ENCODE measurements around the gene CASK. TPM values are rescaled to one million over a fixed set of nuclear protein-coding genes. Genes with fewer than 3 reads are reported as not detected.

CASK gene
- total and polyA plus RNA-seq, 7 donors = 9.5 to 37.1 (median 18.4) TPM

- Histone ChIP-seq H3K36me3 (no peaks in the 10 kb centered on the region), H3K4me1 (no peaks in the 10 kb centered on the region), H3K27me3 (no peaks in the 10 kb centered on the region), H3K27ac (no peak overlapping the region), H3K4me3 (no peak overlapping the region), H3K9me3 (no peaks in the 10 kb centered on the region)
- no peak for DNase-seq
- no peak for TF ChIP-seq CTCF (IDR thresholded peaks at IDR 0.05)
- TF ChIP-seq POLR2A (IDR thresholded peaks at IDR 0.05) = no peak
- TF ChIP-seq EP300 (IDR thresholded peaks at IDR 0.05) = no peak
- no peak for TF ChIP-seq POLR2AphosphoS5 (IDR thresholded peaks at IDR 0.05)
- intact Hi-C loops (cut with DNase I) = no loop called here
- WGBS, 2 donors = 91 to 93% methylated on average over 13 of the region's 13 CpGs
Observed at GRCh38 chrX:41480508-41481260, 442.7 kb downstream of the CASK start.

- Histone ChIP-seq H3K27me3 (no peaks in the 10 kb centered on the region), H3K4me1 (no peaks in the 10 kb centered on the region)
- 72 to 77% methylated on average over 6 of the region's 6 CpGs for WGBS, 2 donors
Observed at GRCh38 chrX:41478381-41478911, 444.9 kb downstream of the CASK start.

GRCh38 chrX:41475591-41476241 is 447.6 kb downstream of the CASK start:
- Histone ChIP-seq H3K27me3 (no peaks in the 10 kb centered on the region), H3K9me3 (no peaks in the 10 kb centered on the region), H3K27ac (no peak overlapping the region), H3K4me1 (no peaks in the 10 kb centered on the region), H3K4me3 (no peak overlapping the region), H3K36me3 (no peaks in the 10 kb centered on the region)
- WGBS, 2 donors = 40 to 63% methylated on average over 12 of the region's 12 CpGs
- DNase-seq = no peak
- TF ChIP-seq POLR2AphosphoS5 (IDR thresholded peaks at IDR 0.05) (no peak), POLR2A (IDR thresholded peaks at IDR 0.05) (no peak)
- intact Hi-C loops (cut with DNase I) = no loop called here

More at GRCh38 chrX:41478381-41478911, 444.9 kb downstream of the CASK start:
- Histone ChIP-seq H3K36me3 (no peaks in the 10 kb centered on the region), H3K27ac (no peak overlapping the region), H3K4me3 (no peak overlapping the region), H3K9me3 (no peaks in the 10 kb centered on the region)
- DNase-seq = no peak
- intact Hi-C loops (cut with DNase I) = no loop called here
- TF ChIP-seq EP300 (IDR thresholded peaks at IDR 0.05) (no peak), POLR2AphosphoS5 (IDR thresholded peaks at IDR 0.05) (no peak), POLR2A (IDR thresholded peaks at IDR 0.05) (no peak), CTCF (IDR thresholded peaks at IDR 0.05) (no peak)

GRCh38 chrX:41475191-41475590 is 448.2 kb downstream of the CASK start:
- Histone ChIP-seq H3K27ac (no peak overlapping the region), H3K4me3 (no peak overlapping the region), H3K36me3 (no peaks in the 10 kb centered on the region), H3K4me1 (no peaks in the 10 kb centered on the region), H3K27me3 (no peaks in the 10 kb centered on the region), H3K9me3 (no peaks in the 10 kb centered on the region)
- 86 to 89% methylated on average over 6 of the region's 6 CpGs for WGBS, 2 donors
- intact Hi-C loops (cut with DNase I) = no loop called here
- TF ChIP-seq POLR2AphosphoS5 (IDR thresholded peaks at IDR 0.05) = no peak
- TF ChIP-seq EP300 (IDR thresholded peaks at IDR 0.05) = no peak
- DNase-seq = no peak

- no peak for DNase-seq
- Histone ChIP-seq H3K4me3 (no peak overlapping the region), H3K27me3 (no peaks in the 10 kb centered on the region), H3K36me3 (no peaks in the 10 kb centered on the region), H3K27ac (no peak overlapping the region), H3K4me1 (no peaks in the 10 kb centered on the region), H3K9me3 (no peaks in the 10 kb centered on the region)
- no peak for TF ChIP-seq EP300 (IDR thresholded peaks at IDR 0.05)
- no peak for TF ChIP-seq POLR2AphosphoS5 (IDR thresholded peaks at IDR 0.05)
- no peak for TF ChIP-seq POLR2A (IDR thresholded peaks at IDR 0.05)
- no peak for TF ChIP-seq CTCF (IDR thresholded peaks at IDR 0.05)
- intact Hi-C loops (cut with DNase I) = no loop called here
- WGBS, 2 donors = 94 to 96% methylated on average over 16 of the region's 16 CpGs
Observed at GRCh38 chrX:41474726-41475100, 448.6 kb downstream of the CASK start.

Measured in sigmoid colon (tissue), 7 donors.